ENCODE measurements around the gene PSME3IP1. TPM values are rescaled to one million over a fixed set of nuclear protein-coding genes. Genes with fewer than 3 reads are reported as not detected.
"Not testable (repeated sequence)": the region's sequence is repeated elsewhere in the genome, so short reads cannot be mapped to it uniquely, and the experiment has no call there.

PSME3IP1 gene
- total RNA-seq, 2 donors from 2014 or later: 56.0 to 56.1 TPM

- intact Hi-C loops (cut with DNase I): no loop called here
- DNase-seq (ENCODE audit: low spot score): no peak
Measured at GRCh38 chr16:57202095-57202886, 16.5 kb upstream of the PSME3IP1 start.

- intact Hi-C loops (cut with DNase I); DNase-seq (ENCODE audit: low spot score): not testable (repeated sequence)
Measured at GRCh38 chr16:57200926-57201325, 15.1 kb upstream of the PSME3IP1 start.

GRCh38 chr16:57200321-57200720 is 14.5 kb upstream of the PSME3IP1 start:
- intact Hi-C loops (cut with DNase I); DNase-seq (ENCODE audit: low spot score): not testable (repeated sequence)

GRCh38 chr16:57196753-57197152 is 10.9 kb upstream of the PSME3IP1 start:
- DNase-seq (ENCODE audit: low spot score): no peak
- intact Hi-C loops (cut with DNase I): no loop called here

- intact Hi-C loops (cut with DNase I): no loop called here
Measured at GRCh38 chr16:57196286-57196685, 10.4 kb upstream of the PSME3IP1 start.

DNA sequence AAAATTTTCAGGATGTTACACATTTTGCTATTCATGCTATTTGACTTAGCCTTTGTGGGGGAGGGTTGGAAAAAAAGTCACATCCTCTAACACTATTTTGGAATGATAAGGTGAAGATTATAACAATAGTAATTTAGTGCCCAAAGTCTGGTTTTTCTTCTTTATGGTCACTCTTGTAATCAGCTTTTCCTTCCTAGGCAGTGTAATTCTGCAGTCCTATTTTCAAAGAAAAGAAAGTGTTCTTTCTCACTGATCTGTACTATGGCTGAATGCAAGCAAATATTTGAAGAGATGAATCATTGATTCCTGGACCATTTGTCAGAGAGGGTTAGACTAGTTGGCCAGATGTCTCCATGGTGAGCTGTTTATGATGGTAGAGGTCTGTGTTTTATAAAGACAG is 8.7 kb upstream of the PSME3IP1 start:
- intact Hi-C loops (cut with DNase I): no loop called here
- DNase-seq (ENCODE audit: low spot score): no peak

More at GRCh38 chr16:57196286-57196685, 10.4 kb upstream of the PSME3IP1 start:
- DNase-seq (ENCODE audit: low spot score): no peak

GRCh38 chr16:57192720-57193486 is 7.1 kb upstream of the PSME3IP1 start:
- intact Hi-C loops (cut with DNase I): no loop called here
- DNase-seq (ENCODE audit: low spot score): no peak

DNA sequence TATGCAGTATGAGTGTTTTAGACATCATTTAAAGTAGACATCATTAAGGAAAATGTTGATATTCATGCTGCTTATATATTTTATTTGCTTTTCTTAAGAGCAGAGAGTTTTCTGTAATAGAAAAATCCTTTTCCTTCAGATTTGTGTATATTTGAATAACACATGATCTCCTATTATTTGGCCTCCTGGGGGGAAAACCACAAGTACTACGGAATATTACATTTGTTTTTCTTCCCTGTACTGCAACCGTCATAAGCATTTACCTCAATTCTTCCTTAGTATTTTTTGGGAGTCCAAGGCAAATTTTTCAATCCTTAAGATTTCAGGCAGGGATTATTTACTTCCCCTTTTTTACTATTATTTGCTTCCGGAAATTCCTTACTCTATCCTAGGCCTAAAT is 6.3 kb upstream of the PSME3IP1 start:
- DNase-seq (ENCODE audit: low spot score): no peak
- intact Hi-C loops (cut with DNase I): no loop called here

GRCh38 chr16:57191056-57191571 is 5.3 kb upstream of the PSME3IP1 start:
- intact Hi-C loops (cut with DNase I): no loop called here
- DNase-seq (ENCODE audit: low spot score): no peak

GRCh38 chr16:57190136-57190535 is 4.3 kb upstream of the PSME3IP1 start:
- DNase-seq (ENCODE audit: low spot score): no peak
- intact Hi-C loops (cut with DNase I): no loop called here

DNA sequence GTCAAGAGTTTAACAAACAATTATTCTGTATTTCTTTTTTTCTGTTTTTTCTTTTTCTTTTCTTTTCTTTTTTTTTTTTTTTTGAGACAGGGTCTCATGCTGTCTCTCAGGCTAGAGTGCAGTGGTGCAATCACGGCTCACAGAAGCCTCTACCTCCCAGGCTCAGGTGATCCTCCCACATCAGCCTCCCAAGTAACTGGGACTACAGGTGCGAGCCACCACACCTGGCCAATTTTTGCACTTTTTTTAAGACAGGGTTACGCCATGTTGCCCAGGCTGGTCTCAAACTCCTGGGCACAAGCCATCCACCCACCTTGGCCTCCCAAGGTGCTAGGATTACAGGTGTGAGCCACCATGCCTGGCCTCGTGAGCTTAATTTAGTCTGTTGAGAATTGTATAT is 3.7 kb upstream of the PSME3IP1 start:
- DNase-seq (ENCODE audit: low spot score); intact Hi-C loops (cut with DNase I): not testable (repeated sequence)

GRCh38 chr16:57188711-57189002 is 2.8 kb upstream of the PSME3IP1 start:
- no peak for DNase-seq (ENCODE audit: low spot score)
- intact Hi-C loops (cut with DNase I): no loop called here

- DNase-seq (ENCODE audit: low spot score); intact Hi-C loops (cut with DNase I): not testable (repeated sequence)
Measured at GRCh38 chr16:57187902-57188710, 2.3 kb upstream of the PSME3IP1 start.

DNA sequence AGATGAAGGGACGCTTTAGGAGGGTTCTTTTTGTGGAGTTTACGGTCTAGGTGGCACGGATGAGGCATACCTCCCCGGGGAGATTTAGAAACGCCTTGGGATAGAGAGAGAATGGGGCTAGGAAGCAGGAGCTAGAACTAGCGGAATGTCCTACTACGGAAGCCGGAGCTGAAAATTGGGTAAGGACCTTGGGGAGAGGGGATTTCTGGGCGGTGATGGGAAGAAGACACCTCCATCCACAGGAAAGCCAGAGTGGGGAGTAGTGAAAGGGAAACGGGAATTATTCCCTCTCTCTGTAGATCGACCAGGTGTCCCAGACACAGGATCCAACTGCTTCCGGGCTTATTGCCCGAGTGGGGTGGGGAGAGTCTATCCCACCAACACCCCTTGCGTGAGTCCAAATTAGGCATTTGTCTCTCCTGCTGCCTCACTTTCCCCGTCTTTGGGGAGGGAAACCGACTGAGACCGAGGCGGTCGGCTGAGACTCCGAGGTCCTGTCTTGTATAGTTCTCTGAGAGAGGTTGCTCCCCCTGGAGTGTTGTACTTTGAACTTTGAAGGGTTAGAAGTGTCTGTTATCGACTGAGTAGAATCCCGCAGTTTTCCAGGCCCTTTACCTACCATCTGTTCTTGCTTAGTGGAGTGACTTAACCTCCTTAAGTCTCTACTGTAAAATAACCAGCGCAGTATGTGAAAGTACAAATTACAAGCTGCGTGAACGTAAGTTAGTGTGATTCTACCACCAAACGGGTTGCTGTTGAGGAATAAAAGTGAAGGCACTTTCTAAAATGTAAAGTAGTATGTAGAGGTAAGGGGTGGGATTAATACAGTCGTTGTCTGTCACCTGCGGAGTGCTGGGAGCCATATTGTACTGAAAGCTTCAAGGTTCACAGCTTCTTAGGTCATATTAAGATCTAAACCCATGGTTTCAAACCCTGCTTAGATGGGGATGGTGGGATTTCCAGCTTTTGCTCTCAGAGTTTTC is 1.3 kb upstream of the PSME3IP1 start:
- no peak for DNase-seq (ENCODE audit: low spot score)
- intact Hi-C loops (cut with DNase I): no loop called here

DNA sequence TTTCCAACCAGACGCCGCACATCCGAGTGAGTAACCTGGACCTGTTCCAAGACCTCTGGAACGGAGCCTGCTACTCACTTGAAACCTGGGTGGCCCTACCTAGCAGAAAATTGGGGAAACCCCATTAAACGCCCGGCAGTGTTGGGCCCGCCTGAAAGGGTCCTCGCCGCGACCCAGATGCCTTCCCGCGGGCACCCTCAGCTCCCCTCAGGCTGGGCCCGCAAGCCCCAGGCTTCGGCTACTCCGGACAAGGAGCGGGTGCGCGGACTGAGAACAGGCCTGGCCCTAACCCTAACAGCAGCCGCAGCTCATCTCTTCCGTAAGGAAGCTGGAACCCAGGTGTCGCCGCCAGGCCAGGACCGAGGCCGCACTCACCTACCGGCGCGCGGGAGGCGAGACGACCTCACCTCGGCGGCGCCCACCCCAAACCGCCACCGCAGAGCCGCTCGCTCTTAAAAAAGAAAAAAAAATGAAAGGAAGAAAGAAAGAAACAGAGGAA is 344 bp downstream of the PSME3IP1 start:
- intact Hi-C loops (cut with DNase I): no loop called here
- DNase-seq (ENCODE audit: low spot score): peak; percentile 81

DNA sequence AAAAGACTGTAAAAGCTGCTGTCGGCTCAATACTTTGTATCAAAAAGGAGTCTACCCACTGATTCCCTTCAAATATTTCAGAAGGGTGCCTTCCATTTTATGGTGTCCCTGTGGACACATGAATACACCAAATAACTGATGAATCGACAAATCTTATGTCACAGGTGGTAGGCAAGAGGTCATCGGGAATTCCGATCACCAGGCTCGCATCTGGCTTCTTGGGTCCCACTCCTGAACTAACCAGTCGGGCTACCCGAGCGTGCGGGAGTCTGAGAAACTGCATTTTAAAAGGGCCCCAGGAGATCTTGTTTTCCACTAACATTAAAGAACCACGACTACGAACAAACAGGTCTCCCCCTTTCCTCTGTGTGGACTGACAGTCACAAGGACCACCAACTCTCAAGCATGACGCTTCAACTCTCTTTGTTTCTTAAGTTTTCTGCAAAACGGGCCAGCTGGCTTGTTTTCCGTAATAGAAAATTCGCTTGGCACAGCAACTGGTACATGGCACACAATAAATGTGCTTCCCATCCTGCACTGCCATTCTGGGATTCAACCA is 873 bp downstream of the PSME3IP1 start:
- DNase-seq (ENCODE audit: low spot score): no peak
- intact Hi-C loops (cut with DNase I): no loop called here

- intact Hi-C loops (cut with DNase I): no loop called here
- DNase-seq (ENCODE audit: low spot score): no peak
Measured at GRCh38 chr16:57184113-57184512, 1.7 kb downstream of the PSME3IP1 start.

GRCh38 chr16:57179215-57179828 is 6.5 kb downstream of the PSME3IP1 start:
- no peak for DNase-seq (ENCODE audit: low spot score)
- intact Hi-C loops (cut with DNase I): no loop called here
